SH-SY5Y (cell line): ENCODE results near the gene ANGPTL2.

Experiments
- GATA2 ChIP-seq: IDR thresholded peaks from 2 replicates; pipeline ENCODE4 v1.6.1; 2011; ENCODE audit warnings: mild to moderate bottlenecking, low read depth, low read length
- GATA3 ChIP-seq: IDR thresholded peaks from 2 replicates; pipeline ENCODE4 v1.6.1; 2011; ENCODE audit warnings: low read depth, mild to moderate bottlenecking, low read length, moderate library complexity

- TF ChIP-seq GATA2: no peak
- no peak for TF ChIP-seq GATA3
These were observed 9.9 kb upstream of the ANGPTL2 start for GRCh38 chr9:127132375-127132774.
